ENCODE results near the gene CDK19. TPM values are rescaled to one million over a fixed set of nuclear protein-coding genes. Genes with fewer than 3 reads are reported as not detected.

The CDK19 gene
- total RNA-seq, 1 experiment from 2014 or later = 7.0 TPM

GRCh38 chr6:110596354-110596753 is 218.9 kb downstream of the CDK19 start:
- Histone ChIP-seq H2AK5ac (ENCODE audit: insufficient read length, low read length) (no peak overlapping the region), H3K9me3 (ENCODE audit: control insufficient read depth, low read depth, low read length) (no peaks in the 10 kb centered on the region), H2BK120ac (ENCODE audit: low read depth, low read length, poor library complexity, severe bottlenecking) (no peak overlapping the region), H2AFZ (ENCODE audit: low read length) (no peak overlapping the region), H2BK12ac (ENCODE audit: insufficient read length, low read depth, low read length) (no peak overlapping the region), H2BK15ac (ENCODE audit: low read depth, low read length) (no peak overlapping the region), H3K18ac (ENCODE audit: insufficient read length, low read depth, low read length) (no peak overlapping the region), H2BK5ac (ENCODE audit: insufficient read length, low read length) (no peak overlapping the region), H3K79me1 (ENCODE audit: insufficient read depth, low read depth, low read length, poor library complexity, severe bottlenecking) (no peaks in the 10 kb centered on the region), H2BK20ac (ENCODE audit: low read depth, low read length, poor library complexity, severe bottlenecking) (no peak overlapping the region), H3K4me1 (ENCODE audit: insufficient read depth, low read length) (no peaks in the 10 kb centered on the region), H3K27ac (ENCODE audit: insufficient read length, low read depth, low read length) (no peak overlapping the region), H3K9ac (ENCODE audit: extremely low read depth, insufficient read length, low read length) (no peak overlapping the region), H3K4me2 (ENCODE audit: insufficient read depth, insufficient read length, low read length) (no peak overlapping the region), H3K4ac (ENCODE audit: low read depth, low read length) (no peak overlapping the region), H3K23ac (ENCODE audit: insufficient read length, low read depth, low read length) (no peak overlapping the region), H3K14ac (ENCODE audit: insufficient read depth, low read length) (no peak overlapping the region), H3K56ac (ENCODE audit: insufficient read length, low read depth, low read length) (no peak overlapping the region), H3K27me3 (ENCODE audit: insufficient read depth, low read length) (no peaks in the 10 kb centered on the region), H3K79me2 (ENCODE audit: insufficient read depth, low read length) (no peaks in the 10 kb centered on the region), H4K91ac (ENCODE audit: insufficient read length, low read depth, low read length) (no peak overlapping the region), H4K8ac (replicated peaks; ENCODE audit: insufficient read length, low read depth, low read length) (no peak overlapping the region), H4K20me1 (ENCODE audit: control insufficient read depth, insufficient read depth, insufficient read length) (no peaks in the 10 kb centered on the region), H4K5ac (ENCODE audit: insufficient read length, low read depth, low read length) (no peak overlapping the region), H3T11ph (ENCODE audit: low read length) (no peak overlapping the region), H3K23me2 (ENCODE audit: insufficient read length, low read depth, low read length, poor library complexity, severe bottlenecking) (no peaks in the 10 kb centered on the region)
- Mint-ChIP-seq H3K36me3 (ENCODE audit: insufficient read depth in 1 of 3, low read depth in 3 of 3) (no peaks in the 10 kb centered on the region; a peak in 1 of 7 replicates), H3K27me3 (ENCODE audit: low read depth) (no peaks in the 10 kb centered on the region), H3K9me3 (no peaks in the 10 kb centered on the region), H3K4me1 (no peaks in the 10 kb centered on the region), H3K27ac (no peak overlapping the region; a peak in 1 of 7 replicates), H3K4me3 (no peak overlapping the region)
- DNase-seq = no peak
- no peak for TF ChIP-seq CTCF (conservative IDR thresholded peaks at IDR 0.05)
- no CpG with 5 or more reads among the region's 3 CpGs for WGBS (ENCODE audit: extremely low coverage, insufficient read length, low lambda C conversion rate)

Measured in H9 (cell line).